Suppressor macrophage (primary cell): ENCODE results near the gene ABRACL.
A peak's percentile ranks its signal among the peaks of the same experiment; 100 is the strongest.

ENCODE experiments used
- DNase-seq, 4 experiments: peaks; one replicate each; pipeline ENCODE4 v3.0.0-alpha.2; 2020 to 2022

ABRACL gene

GRCh38 chr6:139055709-139056108, 27.2 kb downstream of the ABRACL start:
- DNase-seq, result no peak

GRCh38 chr6:139058029-139058428, 29.5 kb downstream of the ABRACL start:
- DNase-seq, result no peak

DNA sequence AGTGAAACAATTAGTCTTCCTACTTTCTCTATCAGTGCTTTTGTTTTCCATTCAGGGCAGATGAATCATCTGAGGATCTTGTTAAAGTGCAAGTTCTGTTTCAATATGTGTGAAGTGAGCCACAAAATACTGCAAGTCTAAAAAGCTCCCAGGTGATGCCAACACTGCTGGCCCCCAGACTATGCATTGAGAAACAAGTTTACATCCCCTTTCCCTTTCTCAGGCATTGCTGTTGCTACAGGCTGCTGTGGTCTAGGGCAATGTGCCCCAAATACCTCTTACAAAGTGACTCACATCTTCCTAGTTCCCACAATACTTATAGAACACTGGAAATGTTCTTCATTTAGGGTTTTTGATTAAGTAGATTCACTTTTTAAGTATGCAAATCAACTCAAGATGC, 31.8 kb downstream of the ABRACL start:
- peak in 2 of 4 experiments; percentile 3 to 6 for DNase-seq

- no peak for DNase-seq
Measured at GRCh38 chr6:139062932-139063646, 34.5 kb downstream of the ABRACL start.

- DNase-seq, result no peak
Measured at GRCh38 chr6:139064981-139065665, 36.6 kb downstream of the ABRACL start.

DNA sequence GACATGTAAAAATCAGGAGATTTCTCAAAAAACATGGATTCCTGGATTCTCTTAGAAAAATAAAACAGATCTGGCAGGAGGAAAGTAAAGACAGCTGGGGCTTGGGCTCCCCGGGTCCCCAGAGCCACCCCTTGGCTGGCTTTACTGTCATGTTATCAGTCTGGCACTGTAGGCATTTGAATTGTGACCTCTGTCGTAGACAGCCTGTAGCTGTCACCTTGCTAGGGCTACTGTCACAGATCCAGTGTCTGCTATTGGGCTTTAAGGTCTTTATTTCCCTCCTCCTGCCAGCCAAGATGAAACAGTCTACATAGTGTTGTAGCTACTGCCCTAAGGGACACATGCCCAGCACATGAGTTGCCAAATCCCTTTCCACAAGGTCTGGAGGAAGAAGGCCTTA, 37.5 kb downstream of the ABRACL start:
- no peak for DNase-seq

- no peak for DNase-seq
Measured at GRCh38 chr6:139068846-139069245, 40.3 kb downstream of the ABRACL start.

GRCh38 chr6:139073118-139073517, 44.6 kb downstream of the ABRACL start:
- DNase-seq, result no peak

DNA sequence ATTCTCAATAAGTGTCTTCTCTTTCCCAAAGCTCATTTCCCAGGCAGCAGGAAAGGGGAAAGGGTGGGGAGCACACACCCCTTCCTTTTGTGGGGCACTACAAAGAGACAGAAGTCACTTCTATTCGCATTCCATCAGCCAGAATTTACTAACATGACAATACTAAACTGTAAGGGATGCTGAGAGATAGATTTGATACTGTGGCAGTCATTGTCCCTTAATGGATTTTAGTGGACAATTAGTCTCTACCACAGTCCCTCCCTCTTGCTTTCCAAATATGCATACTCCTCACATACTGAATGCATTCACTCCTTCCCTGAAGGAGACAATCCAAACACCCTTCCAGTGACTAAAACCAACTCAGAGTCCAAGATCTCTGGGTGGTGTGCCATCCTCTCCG, 50.5 kb downstream of the ABRACL start:
- no peak for DNase-seq

GRCh38 chr6:139080255-139080920, 51.8 kb downstream of the ABRACL start:
- DNase-seq, result no peak

GRCh38 chr6:139081471-139081870, 52.9 kb downstream of the ABRACL start:
- no peak for DNase-seq

DNA sequence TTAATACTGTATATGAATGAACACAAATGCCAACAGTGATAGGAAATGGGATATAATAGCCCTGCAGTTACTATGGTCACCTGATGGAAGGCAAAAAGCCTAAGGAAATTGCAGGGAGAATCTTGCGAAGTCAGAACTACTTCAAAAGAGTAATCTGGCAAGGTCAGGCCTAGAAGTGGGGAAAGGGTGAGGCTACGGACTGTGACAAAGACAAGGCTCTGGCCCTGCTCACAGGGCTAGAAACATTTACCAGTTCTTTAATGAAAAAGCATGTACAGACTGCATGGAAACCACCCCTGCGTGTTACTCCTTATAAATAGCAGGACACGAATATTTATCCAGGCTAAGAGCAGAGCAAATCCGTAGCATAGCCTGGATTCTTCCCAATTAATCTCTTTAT, 53.8 kb downstream of the ABRACL start:
- no peak for DNase-seq

DNA sequence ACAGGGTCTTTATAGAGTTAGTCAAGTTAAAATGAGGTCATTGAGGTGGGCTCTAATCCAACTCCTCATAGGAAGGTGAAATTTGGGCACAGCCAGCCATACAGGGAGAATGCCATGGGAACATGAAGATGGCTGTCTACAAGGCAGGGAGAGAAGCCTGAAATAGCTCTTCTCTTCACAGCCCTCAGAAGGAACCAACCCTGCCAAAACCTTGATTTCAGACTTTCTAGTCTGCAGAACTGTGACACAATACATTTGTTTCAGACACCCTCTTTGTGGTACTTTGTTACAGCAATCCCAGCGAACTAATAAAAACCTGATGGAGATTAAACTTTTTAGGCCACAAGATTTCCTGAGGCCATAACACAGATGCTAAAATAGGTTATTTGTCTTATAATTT, 63.3 kb downstream of the ABRACL start:
- no peak for DNase-seq
